ENCODE results near the gene DDX51.

DNA sequence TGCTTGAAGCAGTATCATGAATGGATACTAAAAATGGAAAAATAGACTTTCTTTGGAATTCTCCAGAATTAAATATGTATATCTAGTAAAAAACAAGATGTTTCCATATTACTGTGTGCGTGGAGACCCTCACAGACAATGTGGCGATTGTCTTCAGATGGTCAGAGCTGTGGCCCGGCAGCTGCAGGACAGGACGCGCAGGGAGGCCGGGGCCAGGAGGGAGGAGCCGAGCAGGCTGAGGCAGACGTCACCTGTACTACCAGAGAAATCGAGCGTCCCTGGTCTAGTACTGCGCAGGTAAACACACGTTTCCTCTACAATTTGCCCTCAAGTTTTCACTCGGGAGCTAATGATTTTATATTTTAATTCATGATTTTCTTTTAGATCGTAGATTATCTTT lies 22.8 kb downstream of the DDX51 start:
- TF ChIP-seq, protein P1, sequence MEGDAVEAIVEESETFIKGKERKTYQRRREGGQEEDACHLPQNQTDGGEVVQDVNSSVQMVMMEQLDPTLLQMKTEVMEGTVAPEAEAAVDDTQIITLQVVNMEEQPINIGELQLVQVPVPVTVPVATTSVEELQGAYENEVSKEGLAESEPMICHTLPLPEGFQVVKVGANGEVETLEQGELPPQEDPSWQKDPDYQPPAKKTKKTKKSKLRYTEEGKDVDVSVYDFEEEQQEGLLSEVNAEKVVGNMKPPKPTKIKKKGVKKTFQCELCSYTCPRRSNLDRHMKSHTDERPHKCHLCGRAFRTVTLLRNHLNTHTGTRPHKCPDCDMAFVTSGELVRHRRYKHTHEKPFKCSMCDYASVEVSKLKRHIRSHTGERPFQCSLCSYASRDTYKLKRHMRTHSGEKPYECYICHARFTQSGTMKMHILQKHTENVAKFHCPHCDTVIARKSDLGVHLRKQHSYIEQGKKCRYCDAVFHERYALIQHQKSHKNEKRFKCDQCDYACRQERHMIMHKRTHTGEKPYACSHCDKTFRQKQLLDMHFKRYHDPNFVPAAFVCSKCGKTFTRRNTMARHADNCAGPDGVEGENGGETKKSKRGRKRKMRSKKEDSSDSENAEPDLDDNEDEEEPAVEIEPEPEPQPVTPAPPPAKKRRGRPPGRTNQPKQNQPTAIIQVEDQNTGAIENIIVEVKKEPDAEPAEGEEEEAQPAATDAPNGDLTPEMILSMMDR (IDR thresholded peaks at IDR 0.05; ENCODE audit: insufficient read depth, low read length): no peak
- no peak for TF ChIP-seq POLR2AphosphoS5 (IDR thresholded peaks at IDR 0.05; ENCODE audit: low read depth)
- TF ChIP-seq, protein P2, sequence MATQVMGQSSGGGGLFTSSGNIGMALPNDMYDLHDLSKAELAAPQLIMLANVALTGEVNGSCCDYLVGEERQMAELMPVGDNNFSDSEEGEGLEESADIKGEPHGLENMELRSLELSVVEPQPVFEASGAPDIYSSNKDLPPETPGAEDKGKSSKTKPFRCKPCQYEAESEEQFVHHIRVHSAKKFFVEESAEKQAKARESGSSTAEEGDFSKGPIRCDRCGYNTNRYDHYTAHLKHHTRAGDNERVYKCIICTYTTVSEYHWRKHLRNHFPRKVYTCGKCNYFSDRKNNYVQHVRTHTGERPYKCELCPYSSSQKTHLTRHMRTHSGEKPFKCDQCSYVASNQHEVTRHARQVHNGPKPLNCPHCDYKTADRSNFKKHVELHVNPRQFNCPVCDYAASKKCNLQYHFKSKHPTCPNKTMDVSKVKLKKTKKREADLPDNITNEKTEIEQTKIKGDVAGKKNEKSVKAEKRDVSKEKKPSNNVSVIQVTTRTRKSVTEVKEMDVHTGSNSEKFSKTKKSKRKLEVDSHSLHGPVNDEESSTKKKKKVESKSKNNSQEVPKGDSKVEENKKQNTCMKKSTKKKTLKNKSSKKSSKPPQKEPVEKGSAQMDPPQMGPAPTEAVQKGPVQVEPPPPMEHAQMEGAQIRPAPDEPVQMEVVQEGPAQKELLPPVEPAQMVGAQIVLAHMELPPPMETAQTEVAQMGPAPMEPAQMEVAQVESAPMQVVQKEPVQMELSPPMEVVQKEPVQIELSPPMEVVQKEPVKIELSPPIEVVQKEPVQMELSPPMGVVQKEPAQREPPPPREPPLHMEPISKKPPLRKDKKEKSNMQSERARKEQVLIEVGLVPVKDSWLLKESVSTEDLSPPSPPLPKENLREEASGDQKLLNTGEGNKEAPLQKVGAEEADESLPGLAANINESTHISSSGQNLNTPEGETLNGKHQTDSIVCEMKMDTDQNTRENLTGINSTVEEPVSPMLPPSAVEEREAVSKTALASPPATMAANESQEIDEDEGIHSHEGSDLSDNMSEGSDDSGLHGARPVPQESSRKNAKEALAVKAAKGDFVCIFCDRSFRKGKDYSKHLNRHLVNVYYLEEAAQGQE (IDR thresholded peaks at IDR 0.05; ENCODE audit: insufficient replicate concordance, low read depth): no peak
- TF ChIP-seq GABPA (IDR thresholded peaks at IDR 0.05; ENCODE audit: low read depth): no peak
- no peak for TF ChIP-seq SPI1 (IDR thresholded peaks at IDR 0.05; ENCODE audit: borderline replicate concordance, low read depth)
